VCaP (cell line): ENCODE measurements around the gene NAT16.

Experiments used
- H3K27ac ChIP-seq: fragments of 450-650 bp; 2 replicates; pipeline ENCODE4 v1.5.1; 2017
- CTCF ChIP-seq: fragments of 450-650 bp; conservative IDR thresholded peaks from 2 replicates; pipeline ENCODE4 v1.5.1; 2017; ENCODE audit warnings: mild to moderate bottlenecking, moderate library complexity

Gene NAT16

GRCh38 chr7:101156866-101157589 lies 23.1 kb downstream of the NAT16 start:
- TF ChIP-seq CTCF, result no peak
- no peak overlapping the region for H3K27ac ChIP-seq

- TF ChIP-seq CTCF, result no peak; the same call in 1 of the 2 replicates
- peak overlapping the region; percentile 89; the same call in 1 of the 2 replicates for H3K27ac ChIP-seq
Measured at GRCh38 chr7:101156277-101156676, 23.8 kb downstream of the NAT16 start.

- peak overlapping the region; percentile 89 for H3K27ac ChIP-seq
- no peak for TF ChIP-seq CTCF
Measured at GRCh38 chr7:101155303-101155702, 24.8 kb downstream of the NAT16 start.

- H3K27ac ChIP-seq, result peak overlapping the region; percentile 89
- no peak for TF ChIP-seq CTCF
Measured at GRCh38 chr7:101154693-101155102, 25.4 kb downstream of the NAT16 start.

GRCh38 chr7:101153969-101154692 lies 26.0 kb downstream of the NAT16 start, which contains the start of gene AP1S1:
Gene AP1S1 (plus strand): TSS chr7:101154476. CDS start chr7:101154515, 39 bp downstream.
- no peak for TF ChIP-seq CTCF
- H3K27ac ChIP-seq, result peak within 1 kb of the TSS; percentile 89

- TF ChIP-seq CTCF, result no peak
- H3K27ac ChIP-seq, result no peak overlapping the region
Measured at GRCh38 chr7:101151908-101152651, 28.0 kb downstream of the NAT16 start.
